ENCODE measurements around the gene SSBP4.

DNA sequence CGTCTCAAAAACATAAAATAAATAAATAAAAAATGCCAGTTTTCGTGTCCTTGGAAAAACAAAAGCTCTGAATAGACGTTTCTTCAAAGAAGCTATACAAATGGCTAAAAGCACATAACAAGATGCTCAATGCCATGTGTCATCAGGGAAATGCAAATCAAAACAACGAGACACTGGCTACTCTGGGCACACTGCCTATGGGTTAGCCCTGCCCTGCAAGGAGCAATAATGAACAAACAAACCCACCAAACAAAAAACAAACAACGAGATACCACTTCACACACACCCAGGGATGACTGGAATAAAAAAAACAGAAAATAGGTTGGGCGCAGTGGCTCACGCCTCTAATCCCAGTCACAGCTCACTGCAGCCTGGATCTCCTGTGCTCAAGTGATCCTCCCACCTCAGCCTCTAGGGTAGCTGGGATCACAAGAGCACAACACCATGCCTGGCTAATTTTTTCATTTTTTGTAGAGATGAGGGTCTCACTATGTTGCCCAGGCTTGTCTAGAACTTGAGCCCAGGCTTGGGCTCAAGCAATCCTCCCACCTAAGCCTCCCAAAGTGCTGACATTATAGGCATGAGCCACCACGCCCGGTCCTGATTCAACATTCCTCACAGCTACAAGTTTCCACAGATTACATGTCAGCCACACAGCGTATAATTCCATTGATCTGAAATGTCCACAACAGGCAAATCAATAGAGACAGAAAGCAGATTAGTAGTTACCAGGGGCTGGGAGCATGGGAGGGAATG lies 34.2 kb downstream of the SSBP4 start:
- TF ChIP-seq, protein P1, sequence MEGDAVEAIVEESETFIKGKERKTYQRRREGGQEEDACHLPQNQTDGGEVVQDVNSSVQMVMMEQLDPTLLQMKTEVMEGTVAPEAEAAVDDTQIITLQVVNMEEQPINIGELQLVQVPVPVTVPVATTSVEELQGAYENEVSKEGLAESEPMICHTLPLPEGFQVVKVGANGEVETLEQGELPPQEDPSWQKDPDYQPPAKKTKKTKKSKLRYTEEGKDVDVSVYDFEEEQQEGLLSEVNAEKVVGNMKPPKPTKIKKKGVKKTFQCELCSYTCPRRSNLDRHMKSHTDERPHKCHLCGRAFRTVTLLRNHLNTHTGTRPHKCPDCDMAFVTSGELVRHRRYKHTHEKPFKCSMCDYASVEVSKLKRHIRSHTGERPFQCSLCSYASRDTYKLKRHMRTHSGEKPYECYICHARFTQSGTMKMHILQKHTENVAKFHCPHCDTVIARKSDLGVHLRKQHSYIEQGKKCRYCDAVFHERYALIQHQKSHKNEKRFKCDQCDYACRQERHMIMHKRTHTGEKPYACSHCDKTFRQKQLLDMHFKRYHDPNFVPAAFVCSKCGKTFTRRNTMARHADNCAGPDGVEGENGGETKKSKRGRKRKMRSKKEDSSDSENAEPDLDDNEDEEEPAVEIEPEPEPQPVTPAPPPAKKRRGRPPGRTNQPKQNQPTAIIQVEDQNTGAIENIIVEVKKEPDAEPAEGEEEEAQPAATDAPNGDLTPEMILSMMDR (tag by site-specific recombination; IDR thresholded peaks at IDR 0.05), result no peak
- TF ChIP-seq ZNF274 (IDR thresholded peaks at IDR 0.05; ENCODE audit: low read length) (no peak), ZNF274 (tag by site-specific recombination; IDR thresholded peaks at IDR 0.05; ENCODE audit: borderline replicate concordance) (no peak), ZNF548 (tag by site-specific recombination; IDR thresholded peaks at IDR 0.05) (no peak), MYNN (tag by site-specific recombination; IDR thresholded peaks at IDR 0.05; ENCODE audit: borderline replicate concordance) (no peak), ZNF555 (tag by site-specific recombination; conservative IDR thresholded peaks at IDR 0.05) (no peak), ZNF561 (tag by site-specific recombination; IDR thresholded peaks at IDR 0.05; ENCODE audit: borderline replicate concordance) (no peak), YY1 (tag by site-specific recombination; IDR thresholded peaks at IDR 0.05) (no peak), ZNF16 (tag by site-specific recombination; IDR thresholded peaks at IDR 0.05; ENCODE audit: low read depth) (no peak)
- TF ChIP-seq, protein P2, sequence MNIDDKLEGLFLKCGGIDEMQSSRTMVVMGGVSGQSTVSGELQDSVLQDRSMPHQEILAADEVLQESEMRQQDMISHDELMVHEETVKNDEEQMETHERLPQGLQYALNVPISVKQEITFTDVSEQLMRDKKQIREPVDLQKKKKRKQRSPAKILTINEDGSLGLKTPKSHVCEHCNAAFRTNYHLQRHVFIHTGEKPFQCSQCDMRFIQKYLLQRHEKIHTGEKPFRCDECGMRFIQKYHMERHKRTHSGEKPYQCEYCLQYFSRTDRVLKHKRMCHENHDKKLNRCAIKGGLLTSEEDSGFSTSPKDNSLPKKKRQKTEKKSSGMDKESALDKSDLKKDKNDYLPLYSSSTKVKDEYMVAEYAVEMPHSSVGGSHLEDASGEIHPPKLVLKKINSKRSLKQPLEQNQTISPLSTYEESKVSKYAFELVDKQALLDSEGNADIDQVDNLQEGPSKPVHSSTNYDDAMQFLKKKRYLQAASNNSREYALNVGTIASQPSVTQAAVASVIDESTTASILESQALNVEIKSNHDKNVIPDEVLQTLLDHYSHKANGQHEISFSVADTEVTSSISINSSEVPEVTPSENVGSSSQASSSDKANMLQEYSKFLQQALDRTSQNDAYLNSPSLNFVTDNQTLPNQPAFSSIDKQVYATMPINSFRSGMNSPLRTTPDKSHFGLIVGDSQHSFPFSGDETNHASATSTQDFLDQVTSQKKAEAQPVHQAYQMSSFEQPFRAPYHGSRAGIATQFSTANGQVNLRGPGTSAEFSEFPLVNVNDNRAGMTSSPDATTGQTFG (tag by site-specific recombination; IDR thresholded peaks at IDR 0.05; ENCODE audit: borderline replicate concordance), result no peak
- TF ChIP-seq, protein P3, sequence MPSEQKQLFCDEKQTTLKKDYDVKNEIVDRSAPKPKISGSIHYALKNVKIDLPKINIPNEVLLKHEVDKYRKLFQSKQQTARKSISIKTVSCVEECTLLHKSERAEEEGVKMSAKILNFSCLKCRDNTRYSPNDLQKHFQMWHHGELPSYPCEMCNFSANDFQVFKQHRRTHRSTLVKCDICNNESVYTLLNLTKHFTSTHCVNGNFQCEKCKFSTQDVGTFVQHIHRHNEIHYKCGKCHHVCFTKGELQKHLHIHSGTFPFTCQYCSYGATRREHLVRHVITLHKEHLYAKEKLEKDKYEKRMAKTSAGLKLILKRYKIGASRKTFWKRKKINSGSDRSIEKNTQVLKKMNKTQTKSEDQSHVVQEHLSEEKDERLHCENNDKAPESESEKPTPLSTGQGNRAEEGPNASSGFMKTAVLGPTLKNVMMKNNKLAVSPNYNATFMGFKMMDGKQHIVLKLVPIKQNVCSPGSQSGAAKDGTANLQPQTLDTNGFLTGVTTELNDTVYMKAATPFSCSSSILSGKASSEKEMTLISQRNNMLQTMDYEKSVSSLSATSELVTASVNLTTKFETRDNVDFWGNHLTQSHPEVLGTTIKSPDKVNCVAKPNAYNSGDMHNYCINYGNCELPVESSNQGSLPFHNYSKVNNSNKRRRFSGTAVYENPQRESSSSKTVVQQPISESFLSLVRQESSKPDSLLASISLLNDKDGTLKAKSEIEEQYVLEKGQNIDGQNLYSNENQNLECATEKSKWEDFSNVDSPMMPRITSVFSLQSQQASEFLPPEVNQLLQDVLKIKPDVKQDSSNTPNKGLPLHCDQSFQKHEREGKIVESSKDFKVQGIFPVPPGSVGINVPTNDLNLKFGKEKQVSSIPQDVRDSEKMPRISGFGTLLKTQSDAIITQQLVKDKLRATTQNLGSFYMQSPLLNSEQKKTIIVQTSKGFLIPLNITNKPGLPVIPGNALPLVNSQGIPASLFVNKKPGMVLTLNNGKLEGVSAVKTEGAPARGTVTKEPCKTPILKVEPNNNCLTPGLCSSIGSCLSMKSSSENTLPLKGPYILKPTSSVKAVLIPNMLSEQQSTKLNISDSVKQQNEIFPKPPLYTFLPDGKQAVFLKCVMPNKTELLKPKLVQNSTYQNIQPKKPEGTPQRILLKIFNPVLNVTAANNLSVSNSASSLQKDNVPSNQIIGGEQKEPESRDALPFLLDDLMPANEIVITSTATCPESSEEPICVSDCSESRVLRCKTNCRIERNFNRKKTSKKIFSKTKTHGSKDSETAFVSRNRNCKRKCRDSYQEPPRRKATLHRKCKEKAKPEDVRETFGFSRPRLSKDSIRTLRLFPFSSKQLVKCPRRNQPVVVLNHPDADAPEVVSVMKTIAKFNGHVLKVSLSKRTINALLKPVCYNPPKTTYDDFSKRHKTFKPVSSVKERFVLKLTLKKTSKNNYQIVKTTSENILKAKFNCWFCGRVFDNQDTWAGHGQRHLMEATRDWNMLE (tag by site-specific recombination; conservative IDR thresholded peaks at IDR 0.05; ENCODE audit: low read depth), result no peak
- TF ChIP-seq, protein P4, sequence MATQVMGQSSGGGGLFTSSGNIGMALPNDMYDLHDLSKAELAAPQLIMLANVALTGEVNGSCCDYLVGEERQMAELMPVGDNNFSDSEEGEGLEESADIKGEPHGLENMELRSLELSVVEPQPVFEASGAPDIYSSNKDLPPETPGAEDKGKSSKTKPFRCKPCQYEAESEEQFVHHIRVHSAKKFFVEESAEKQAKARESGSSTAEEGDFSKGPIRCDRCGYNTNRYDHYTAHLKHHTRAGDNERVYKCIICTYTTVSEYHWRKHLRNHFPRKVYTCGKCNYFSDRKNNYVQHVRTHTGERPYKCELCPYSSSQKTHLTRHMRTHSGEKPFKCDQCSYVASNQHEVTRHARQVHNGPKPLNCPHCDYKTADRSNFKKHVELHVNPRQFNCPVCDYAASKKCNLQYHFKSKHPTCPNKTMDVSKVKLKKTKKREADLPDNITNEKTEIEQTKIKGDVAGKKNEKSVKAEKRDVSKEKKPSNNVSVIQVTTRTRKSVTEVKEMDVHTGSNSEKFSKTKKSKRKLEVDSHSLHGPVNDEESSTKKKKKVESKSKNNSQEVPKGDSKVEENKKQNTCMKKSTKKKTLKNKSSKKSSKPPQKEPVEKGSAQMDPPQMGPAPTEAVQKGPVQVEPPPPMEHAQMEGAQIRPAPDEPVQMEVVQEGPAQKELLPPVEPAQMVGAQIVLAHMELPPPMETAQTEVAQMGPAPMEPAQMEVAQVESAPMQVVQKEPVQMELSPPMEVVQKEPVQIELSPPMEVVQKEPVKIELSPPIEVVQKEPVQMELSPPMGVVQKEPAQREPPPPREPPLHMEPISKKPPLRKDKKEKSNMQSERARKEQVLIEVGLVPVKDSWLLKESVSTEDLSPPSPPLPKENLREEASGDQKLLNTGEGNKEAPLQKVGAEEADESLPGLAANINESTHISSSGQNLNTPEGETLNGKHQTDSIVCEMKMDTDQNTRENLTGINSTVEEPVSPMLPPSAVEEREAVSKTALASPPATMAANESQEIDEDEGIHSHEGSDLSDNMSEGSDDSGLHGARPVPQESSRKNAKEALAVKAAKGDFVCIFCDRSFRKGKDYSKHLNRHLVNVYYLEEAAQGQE (tag by site-specific recombination; IDR thresholded peaks at IDR 0.05), result no peak
